Renal pelvis (tissue), 4 donors: ENCODE data around the gene LGALSL. TPM values are rescaled to one million over a fixed set of nuclear protein-coding genes. Genes with fewer than 3 reads are reported as not detected.

ENCODE experiments used
- DNase-seq: peaks from one replicate; pipeline ENCODE4 v3.0.0-alpha.2; 2013
- polyA plus RNA-seq, 3 donors: library from polyadenylated mRNA; unstranded; fragments of 120-200 nt; gene quantifications; one replicate each; pipeline ENCODE4 v1.2.1, GENCODE V29; 2013; ENCODE audit not compliant: insufficient read length in 3 of 3

The LGALSL gene
- polyA plus RNA-seq, 3 donors: 32.5 to 35.7 (median 34.6) TPM

DNA sequence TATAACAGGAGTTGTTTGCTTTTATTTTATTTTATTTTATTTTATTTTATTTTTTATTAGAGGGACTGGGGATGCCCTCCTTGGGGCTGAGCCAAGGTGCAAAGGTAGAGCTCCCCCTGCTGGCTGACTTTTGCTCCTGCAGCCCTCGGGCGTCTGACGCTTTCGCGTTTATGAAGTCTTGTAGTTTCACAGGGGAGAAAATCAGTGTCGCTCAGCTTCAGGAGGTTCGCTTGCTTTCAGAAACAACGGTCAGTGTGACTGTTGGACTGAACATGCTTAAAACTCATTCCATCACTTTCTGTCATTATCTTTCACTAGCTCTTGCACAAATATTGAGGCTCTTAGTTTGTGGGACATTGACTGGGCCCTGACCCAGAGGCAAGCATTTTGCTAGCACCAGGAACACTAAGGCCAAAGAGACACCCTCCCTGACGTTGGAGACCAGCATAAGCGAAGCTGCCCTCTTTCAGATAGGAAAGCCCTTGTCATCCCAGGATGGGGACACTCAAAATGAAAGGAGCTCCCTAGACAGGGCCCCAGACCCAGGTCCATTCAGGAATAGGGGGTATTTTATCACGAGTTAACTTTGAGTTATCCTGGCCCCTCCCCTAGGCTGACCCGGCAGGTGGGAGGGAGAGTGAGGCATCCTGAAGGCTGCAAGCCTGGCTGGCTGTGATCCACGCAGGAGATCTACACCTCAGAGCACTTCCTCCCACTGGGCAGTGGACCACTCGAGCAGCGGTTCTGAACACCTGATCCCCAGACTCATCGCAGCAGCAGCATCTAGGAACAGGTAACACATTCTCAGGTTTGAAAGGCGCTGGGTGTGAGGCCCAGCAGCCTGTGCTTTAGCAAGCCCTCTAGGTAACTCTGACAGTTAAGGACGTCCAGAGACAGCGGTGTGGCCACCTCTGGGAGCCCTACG lies 34.4 kb downstream of the LGALSL start:
- peak; percentile 51 for DNase-seq

- DNase-seq: no peak
These were observed 35.3 kb downstream of the LGALSL start for GRCh38 chr2:64489081-64489751.

DNA sequence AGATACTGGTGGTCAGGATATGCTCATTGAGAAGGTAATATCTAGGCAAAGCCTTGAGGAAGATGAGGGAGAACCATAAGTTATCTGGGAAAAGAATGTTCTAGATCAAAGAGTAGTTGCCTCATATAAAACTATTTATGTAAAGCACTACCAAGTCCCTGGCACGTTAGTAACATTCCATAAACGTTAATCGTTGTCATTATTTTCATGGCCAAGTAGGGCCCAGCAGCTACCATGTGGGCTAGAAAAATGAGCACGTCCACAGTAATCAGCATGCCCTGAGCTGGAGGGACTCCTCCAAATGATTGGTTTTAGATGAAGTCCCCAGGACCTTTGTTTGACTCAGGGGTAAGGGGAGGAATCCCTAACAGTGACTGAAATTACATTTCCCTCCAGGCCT lies 37.5 kb downstream of the LGALSL start:
- no peak for DNase-seq

GRCh38 chr2:64492272-64492671 lies 38.3 kb downstream of the LGALSL start:
- DNase-seq: no peak

GRCh38 chr2:64492821-64493220 lies 38.9 kb downstream of the LGALSL start:
- DNase-seq: no peak

DNA sequence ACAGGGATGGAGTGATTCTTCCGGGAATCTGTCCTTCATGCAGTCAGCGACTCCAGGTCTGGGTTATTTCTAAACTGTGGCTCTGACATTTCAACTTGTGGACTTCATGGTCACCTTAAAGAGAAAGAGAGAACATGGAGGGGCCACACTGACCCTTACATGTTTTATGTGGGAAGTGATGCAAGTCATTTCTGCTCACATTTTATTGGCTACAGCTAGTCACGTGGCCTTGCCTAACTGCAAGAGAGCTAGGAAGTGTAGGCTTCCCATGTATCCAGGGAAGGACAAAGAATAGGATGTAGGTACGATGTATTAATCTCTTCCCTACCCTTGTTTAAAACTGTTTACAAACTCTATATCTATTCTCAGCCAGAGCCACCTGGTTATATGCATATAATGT lies 39.8 kb downstream of the LGALSL start:
- DNase-seq: no peak

DNA sequence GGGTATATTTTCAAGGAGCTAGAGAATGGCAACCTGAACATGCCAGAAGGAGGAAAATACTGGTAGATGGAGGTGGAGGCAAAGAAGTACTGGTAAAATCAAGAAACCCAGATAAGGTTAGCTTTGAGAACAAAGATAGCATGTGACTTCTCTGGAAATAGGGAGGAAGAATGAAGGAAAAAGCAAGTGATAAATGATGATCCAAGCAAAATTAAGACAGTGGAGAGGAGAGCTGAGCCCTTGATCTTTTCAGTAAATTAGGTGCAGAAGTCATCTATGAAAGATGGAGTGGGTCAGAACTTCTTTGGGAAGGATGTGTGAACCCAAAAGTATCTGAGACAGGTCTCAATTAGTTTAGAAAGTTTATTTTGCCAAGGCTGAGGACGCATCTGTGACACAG lies 44.5 kb downstream of the LGALSL start:
- DNase-seq: no peak

- no peak for DNase-seq
These were observed 46.6 kb downstream of the LGALSL start for GRCh38 chr2:64500549-64500948.

DNA sequence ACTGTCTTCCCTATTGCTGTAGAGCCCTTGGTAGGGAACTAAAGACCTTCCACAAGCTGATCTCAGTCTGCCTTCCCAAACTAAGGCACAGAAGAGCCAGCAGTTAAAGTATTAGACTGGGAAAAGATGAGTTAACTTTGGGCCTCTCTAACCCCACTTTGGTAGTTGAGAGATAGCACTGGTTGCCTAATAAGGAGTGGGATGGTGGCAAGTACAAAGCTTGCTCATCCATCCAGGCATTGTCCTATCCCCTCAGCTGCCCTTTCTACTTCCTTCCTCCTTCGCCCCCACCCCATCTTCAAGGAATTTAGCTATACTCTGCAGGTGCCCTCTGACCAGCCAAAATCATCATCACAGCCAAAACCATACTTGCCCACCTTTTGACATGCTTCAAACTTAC lies 48.0 kb downstream of the LGALSL start:
- DNase-seq: no peak

DNA sequence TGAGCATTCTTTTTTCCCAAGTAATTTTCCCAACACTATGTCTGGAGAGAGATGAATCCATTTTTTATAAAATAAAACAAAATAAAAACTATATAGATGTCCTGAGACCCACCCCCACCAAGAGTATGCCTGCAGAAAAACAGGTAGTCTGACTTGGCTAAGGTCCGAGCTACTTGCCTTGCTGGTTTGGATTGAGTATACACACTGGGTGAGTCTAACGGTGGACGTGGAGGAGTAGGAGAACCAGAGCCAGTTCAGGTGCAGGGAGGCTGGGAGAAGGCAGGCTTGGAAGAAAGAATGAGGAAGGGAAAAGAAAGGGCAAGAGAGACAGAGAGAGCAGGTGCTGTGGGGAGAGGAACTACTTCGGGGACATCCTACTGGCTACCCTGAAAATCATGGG lies 48.9 kb downstream of the LGALSL start:
- DNase-seq: no peak

GRCh38 chr2:64504774-64505720 lies 51.1 kb downstream of the LGALSL start:
- DNase-seq: no peak

- DNase-seq: no peak
These were observed 52.7 kb downstream of the LGALSL start for GRCh38 chr2:64506686-64507085.

Other genes starting within 250 kb of the LGALSL start
- gene AFTPH, start 70.2 kb downstream of the LGALSL start, polyA plus RNA-seq: 10 to 100 TPM; 61.6 to 83.2 (median 62.6) TPM
- 10 to 100 TPM; 22.5 to 23.9 (median 23.5) TPM for gene SERTAD2, start 199.8 kb downstream of the LGALSL start, polyA plus RNA-seq